HK-2 (cell line): ENCODE data around the gene IFT122.
A peak's percentile ranks its signal among the peaks of the same experiment; 100 is the strongest.

Source experiments
- DNase-seq: peaks from one replicate; pipeline ENCODE4 v3.0.0-alpha.2; 2018; ENCODE audit not compliant: unreplicated experiment

Gene IFT122

GRCh38 chr3:129558081-129558771 lies 118.2 kb downstream of the IFT122 start:
- DNase-seq: no peak

- peak; percentile 88 for DNase-seq
These were observed 118.9 kb downstream of the IFT122 start for GRCh38 chr3:129558772-129559564.

- no peak for DNase-seq
These were observed 119.6 kb downstream of the IFT122 start for GRCh38 chr3:129559565-129560079.

DNA sequence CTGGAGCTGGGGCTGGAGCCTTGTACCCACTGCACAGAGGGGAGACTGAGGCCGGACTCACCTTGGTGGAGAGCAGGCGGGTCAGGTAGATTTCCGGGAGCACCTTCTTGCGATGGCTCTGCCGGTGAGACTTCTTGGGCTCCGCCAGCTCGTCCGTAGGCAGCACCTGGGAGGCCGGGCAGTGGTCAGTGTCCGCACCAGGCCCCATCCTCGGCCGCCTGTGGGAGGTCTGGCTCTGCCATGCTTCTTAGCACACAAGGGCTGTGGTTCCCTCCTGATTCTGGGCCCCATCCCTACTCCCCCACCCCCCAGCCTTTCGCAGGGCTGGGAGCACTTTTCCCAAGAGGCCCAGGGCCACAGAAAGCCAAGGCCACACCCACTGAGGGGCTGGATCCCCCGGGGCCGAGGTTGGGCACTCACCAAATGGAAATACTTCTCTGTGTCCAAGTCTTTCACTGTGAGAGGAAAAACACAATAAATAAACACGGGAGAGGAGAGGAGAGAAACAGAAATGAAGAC lies 120.3 kb downstream of the IFT122 start:
- peak; percentile 50 for DNase-seq

DNA sequence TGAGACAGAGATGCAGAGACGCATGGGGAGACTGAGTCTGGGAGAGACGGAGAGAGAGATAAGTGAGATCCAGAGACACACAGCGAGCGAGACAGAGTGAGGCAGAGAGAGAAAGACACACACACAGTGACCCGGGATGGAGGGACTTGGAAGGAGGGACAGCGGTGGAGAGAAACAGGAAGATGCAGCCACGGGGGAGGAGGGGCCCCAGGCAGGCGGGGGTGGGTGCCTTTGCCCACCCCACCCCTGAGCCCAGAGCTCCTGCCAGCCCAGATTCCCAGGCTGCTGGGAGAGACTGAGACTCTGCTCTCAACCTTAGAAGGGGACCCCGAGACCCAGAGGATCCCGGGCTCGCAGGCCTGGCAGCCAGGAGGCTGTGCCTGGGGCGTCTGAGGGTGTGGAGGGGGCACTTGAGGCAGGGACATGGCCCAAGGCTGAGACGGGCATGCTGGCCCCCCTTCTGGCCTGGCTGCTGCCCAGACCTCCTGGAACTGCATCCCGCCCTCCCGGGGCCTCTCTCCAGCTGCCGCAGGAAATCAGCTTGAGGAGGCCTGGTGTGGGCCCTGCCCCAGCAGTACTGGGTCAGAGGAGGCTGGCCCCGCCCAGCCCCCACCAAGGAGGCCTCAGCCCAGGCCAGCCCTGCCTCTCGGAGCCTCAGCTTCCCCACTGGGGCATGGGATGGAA lies 121.0 kb downstream of the IFT122 start:
- peak; percentile 61 for DNase-seq

DNA sequence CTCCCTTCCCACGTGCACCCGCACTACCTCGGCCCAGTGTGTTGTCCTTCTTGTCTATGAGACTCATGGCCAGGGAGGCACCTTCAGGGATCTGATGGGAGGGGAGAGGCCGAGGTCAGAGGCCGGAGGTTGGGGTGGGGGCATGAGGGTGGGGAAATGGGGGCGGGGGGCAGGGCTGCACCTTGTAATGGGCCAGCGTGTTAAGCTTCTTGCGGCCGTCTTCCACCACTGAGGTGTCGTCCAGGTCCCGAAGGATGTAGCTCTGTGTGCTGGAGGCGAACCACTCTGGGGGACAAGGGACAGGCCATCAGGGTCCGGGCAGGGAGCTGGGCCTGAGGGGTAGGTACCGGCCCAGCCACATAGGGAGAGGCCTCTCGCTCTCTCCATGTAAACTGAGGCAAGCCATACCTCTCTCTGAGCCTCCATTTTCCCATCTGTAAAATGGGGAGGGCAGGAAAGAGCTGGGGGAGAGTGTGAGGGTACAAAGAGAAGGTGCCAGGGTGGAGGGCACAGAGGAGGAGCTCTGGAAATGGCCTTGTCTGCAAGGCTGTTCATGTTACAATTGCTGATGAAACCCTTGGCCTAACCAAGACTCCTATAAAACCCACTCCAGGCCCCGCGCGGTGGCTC lies 121.7 kb downstream of the IFT122 start:
- DNase-seq: no peak

- no peak for DNase-seq
These were observed 122.8 kb downstream of the IFT122 start for GRCh38 chr3:129562803-129563202.

DNA sequence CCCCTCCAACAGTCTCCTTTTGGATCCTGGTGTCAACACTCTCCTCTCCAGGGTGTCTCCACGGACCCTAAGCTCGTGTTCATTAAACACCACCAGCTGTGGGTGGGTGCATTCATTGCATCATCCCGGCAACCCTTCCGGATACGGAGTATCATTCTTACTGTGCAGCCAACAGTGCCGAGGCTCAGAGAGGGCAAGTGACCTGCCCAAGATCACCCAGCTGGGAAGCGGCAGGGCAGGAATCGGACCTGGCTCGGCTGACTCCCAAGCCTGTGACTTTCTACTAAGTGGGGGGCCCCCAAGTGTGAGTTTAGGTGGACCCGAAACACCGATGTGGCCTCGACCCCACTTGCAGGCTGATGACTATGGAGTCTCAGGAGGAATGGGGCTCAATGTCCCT lies 123.3 kb downstream of the IFT122 start:
- DNase-seq: no peak

- DNase-seq: no peak
These were observed 124.0 kb downstream of the IFT122 start for GRCh38 chr3:129563850-129564535.

- no peak for DNase-seq
These were observed 125.1 kb downstream of the IFT122 start for GRCh38 chr3:129564981-129565644.

- no peak for DNase-seq
These were observed 125.9 kb downstream of the IFT122 start for GRCh38 chr3:129565902-129566301.

GRCh38 chr3:129567176-129567705 lies 127.2 kb downstream of the IFT122 start:
- no peak for DNase-seq

- no peak for DNase-seq
These were observed 127.9 kb downstream of the IFT122 start for GRCh38 chr3:129567939-129568338.

DNA sequence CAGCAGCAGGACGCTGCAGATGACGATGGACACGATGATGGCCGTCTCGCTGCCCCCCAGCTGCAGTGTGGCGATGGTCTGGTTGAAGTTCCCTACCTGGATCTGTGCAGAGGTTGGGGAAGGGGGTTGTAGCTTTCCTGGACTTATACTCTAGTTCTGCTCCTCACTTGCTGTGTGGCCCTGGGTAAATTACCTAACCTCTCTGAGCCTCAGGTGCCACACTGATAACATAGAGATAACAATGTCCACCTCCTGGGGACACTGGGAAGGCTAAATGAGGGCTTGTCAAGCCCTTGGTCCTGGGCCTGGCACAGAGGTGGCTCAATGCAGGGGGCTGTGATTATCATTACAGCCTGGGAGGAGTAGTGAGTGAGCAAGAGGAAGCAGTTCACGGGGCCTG lies 129.8 kb downstream of the IFT122 start:
- DNase-seq: no peak
